ENCODE results near the gene STH.

The STH gene

GRCh38 chr17:46008591-46008990 lies 9.5 kb downstream of the STH start:
- H3K23ac ChIP-seq (ENCODE audit: low read length) = no peak overlapping the region
- H2BK5ac ChIP-seq (ENCODE audit: low read depth, low read length, poor library complexity) = no peak overlapping the region
- no peaks in the 10 kb centered on the region for H3K79me2 ChIP-seq (ENCODE audit: control insufficient read depth, insufficient read depth, low read length, poor library complexity)
- no peak overlapping the region for H4K91ac ChIP-seq (ENCODE audit: low read depth, low read length)
- no peak overlapping the region for H3K9ac ChIP-seq (ENCODE audit: low read length)
- H2BK12ac ChIP-seq (ENCODE audit: low read length) = no peak overlapping the region
- peaks cover 2% of the 10 kb centered on the region for H3K9me3 ChIP-seq (ENCODE audit: insufficient read depth, low read depth, low read length)
- H3K4me2 ChIP-seq (ENCODE audit: low read length) = no peak overlapping the region
- H3K18ac ChIP-seq (ENCODE audit: low read length) = no peak overlapping the region
- peaks cover 5 to 11% of the 10 kb centered on the region in 2 experiments for H3K4me1 ChIP-seq (ENCODE audit: control insufficient read depth in 1 of 2, insufficient read depth in 2 of 2, low read length in 2 of 2)
- no peak overlapping the region for H4K8ac ChIP-seq (ENCODE audit: low read depth, low read length)
- no peak overlapping the region for H3K4me3 ChIP-seq (ENCODE audit: low read depth, low read length)
- no peaks in the 10 kb centered on the region for H3K79me1 ChIP-seq (ENCODE audit: low read length)
- no peak overlapping the region for H2AFZ ChIP-seq (ENCODE audit: insufficient read depth, low read length, poor library complexity)
- H3K27me3 ChIP-seq (ENCODE audit: insufficient read depth, low read length) = no peaks in the 10 kb centered on the region
- H4K12ac ChIP-seq (ENCODE audit: low read depth, low read length) = no peak overlapping the region
- H2AK5ac ChIP-seq (ENCODE audit: low read length) = no peak overlapping the region
- no peak overlapping the region for H3K27ac ChIP-seq (ENCODE audit: low read depth, low read length)
- H3K14ac ChIP-seq (ENCODE audit: low read length) = no peak overlapping the region
- no peaks in the 10 kb centered on the region for H3K36me3 ChIP-seq (ENCODE audit: control insufficient read depth in 1 of 2, insufficient read depth in 2 of 2, low read length in 2 of 2)
- no peak overlapping the region for H2BK120ac ChIP-seq (ENCODE audit: insufficient read depth, low read length, poor library complexity)
- no peak overlapping the region for H3K4ac ChIP-seq (ENCODE audit: low read depth, low read length)
- no peak for DNase-seq
- no CpG with 5 or more reads among the region's 9 CpGs for WGBS (ENCODE audit: extremely low coverage, insufficient coverage, insufficient read length)

DNA sequence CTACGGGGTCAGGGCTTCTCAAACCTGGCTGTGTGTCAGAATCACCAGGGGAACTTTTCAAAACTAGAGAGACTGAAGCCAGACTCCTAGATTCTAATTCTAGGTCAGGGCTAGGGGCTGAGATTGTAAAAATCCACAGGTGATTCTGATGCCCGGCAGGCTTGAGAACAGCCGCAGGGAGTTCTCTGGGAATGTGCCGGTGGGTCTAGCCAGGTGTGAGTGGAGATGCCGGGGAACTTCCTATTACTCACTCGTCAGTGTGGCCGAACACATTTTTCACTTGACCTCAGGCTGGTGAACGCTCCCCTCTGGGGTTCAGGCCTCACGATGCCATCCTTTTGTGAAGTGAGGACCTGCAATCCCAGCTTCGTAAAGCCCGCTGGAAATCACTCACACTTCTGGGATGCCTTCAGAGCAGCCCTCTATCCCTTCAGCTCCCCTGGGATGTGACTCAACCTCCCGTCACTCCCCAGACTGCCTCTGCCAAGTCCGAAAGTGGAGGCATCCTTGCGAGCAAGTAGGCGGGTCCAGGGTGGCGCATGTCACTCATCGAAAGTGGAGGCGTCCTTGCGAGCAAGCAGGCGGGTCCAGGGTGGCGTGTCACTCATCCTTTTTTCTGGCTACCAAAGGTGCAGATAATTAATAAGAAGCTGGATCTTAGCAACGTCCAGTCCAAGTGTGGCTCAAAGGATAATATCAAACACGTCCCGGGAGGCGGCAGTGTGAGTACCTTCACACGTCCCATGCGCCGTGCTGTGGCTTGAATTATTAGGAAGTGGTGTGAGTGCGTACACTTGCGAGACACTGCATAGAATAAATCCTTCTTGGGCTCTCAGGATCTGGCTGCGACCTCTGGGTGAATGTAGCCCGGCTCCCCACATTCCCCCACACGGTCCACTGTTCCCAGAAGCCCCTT lies 10.9 kb downstream of the STH start:
- Histone ChIP-seq H3K36me3 (ENCODE audit: control insufficient read depth in 1 of 2, insufficient read depth in 2 of 2, low read length in 2 of 2) (no peaks in the 10 kb centered on the region), H3K4me3 (ENCODE audit: low read depth, low read length) (no peak overlapping the region), H4K91ac (ENCODE audit: low read depth, low read length) (no peak overlapping the region), H2BK120ac (ENCODE audit: insufficient read depth, low read length, poor library complexity) (no peak overlapping the region), H3K79me1 (ENCODE audit: low read length) (no peaks in the 10 kb centered on the region), H3K4ac (ENCODE audit: low read depth, low read length) (no peak overlapping the region), H3K9me3 (ENCODE audit: insufficient read depth, low read depth, low read length) (no peaks in the 10 kb centered on the region), H2BK5ac (ENCODE audit: low read depth, low read length, poor library complexity) (no peak overlapping the region), H3K23ac (ENCODE audit: low read length) (no peak overlapping the region), H3K4me2 (ENCODE audit: low read length) (no peak overlapping the region), H2AFZ (ENCODE audit: insufficient read depth, low read length, poor library complexity) (no peak overlapping the region), H2BK12ac (ENCODE audit: low read length) (no peak overlapping the region), H3K18ac (ENCODE audit: low read length) (no peak overlapping the region), H3K79me2 (ENCODE audit: control insufficient read depth, insufficient read depth, low read length, poor library complexity) (no peaks in the 10 kb centered on the region), H4K12ac (ENCODE audit: low read depth, low read length) (no peak overlapping the region), H4K8ac (ENCODE audit: low read depth, low read length) (no peak overlapping the region), H3K4me1 (ENCODE audit: control insufficient read depth in 1 of 2, insufficient read depth in 2 of 2, low read length in 2 of 2) (peaks cover 10 to 17% of the 10 kb centered on the region in 2 experiments), H3K14ac (ENCODE audit: low read length) (no peak overlapping the region), H3K27me3 (ENCODE audit: insufficient read depth, low read length) (no peaks in the 10 kb centered on the region), H3K9ac (ENCODE audit: low read length) (no peak overlapping the region), H2AK5ac (ENCODE audit: low read length) (no peak overlapping the region), H3K27ac (ENCODE audit: low read depth, low read length) (no peak overlapping the region)
- peak; percentile 95 to 96 for DNase-seq
- no CpG with 5 or more reads among the region's 33 CpGs for WGBS (ENCODE audit: extremely low coverage, insufficient coverage, insufficient read length)

DNA sequence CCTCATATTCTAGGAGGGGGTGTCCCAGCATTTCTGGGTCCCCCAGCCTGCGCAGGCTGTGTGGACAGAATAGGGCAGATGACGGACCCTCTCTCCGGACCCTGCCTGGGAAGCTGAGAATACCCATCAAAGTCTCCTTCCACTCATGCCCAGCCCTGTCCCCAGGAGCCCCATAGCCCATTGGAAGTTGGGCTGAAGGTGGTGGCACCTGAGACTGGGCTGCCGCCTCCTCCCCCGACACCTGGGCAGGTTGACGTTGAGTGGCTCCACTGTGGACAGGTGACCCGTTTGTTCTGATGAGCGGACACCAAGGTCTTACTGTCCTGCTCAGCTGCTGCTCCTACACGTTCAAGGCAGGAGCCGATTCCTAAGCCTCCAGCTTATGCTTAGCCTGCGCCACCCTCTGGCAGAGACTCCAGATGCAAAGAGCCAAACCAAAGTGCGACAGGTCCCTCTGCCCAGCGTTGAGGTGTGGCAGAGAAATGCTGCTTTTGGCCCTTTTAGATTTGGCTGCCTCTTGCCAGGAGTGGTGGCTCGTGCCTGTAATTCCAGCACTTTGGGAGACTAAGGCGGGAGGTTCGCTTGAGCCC lies 11.6 kb downstream of the STH start:
- DNase-seq = peak; percentile 86 to 92
- no peak overlapping the region for H2BK12ac ChIP-seq (ENCODE audit: low read length)
- H3K4me3 ChIP-seq (ENCODE audit: low read depth, low read length) = no peak overlapping the region
- H4K91ac ChIP-seq (ENCODE audit: low read depth, low read length) = no peak overlapping the region
- H2AK5ac ChIP-seq (ENCODE audit: low read length) = no peak overlapping the region
- no peaks in the 10 kb centered on the region for H3K9me3 ChIP-seq (ENCODE audit: insufficient read depth, low read depth, low read length)
- H3K4ac ChIP-seq (ENCODE audit: low read depth, low read length) = no peak overlapping the region
- WGBS (ENCODE audit: extremely low coverage, insufficient coverage, insufficient read length) = no CpG with 5 or more reads among the region's 16 CpGs
- no peak overlapping the region for H3K27ac ChIP-seq (ENCODE audit: low read depth, low read length)
- peaks cover 10 to 17% of the 10 kb centered on the region in 2 experiments for H3K4me1 ChIP-seq (ENCODE audit: control insufficient read depth in 1 of 2, insufficient read depth in 2 of 2, low read length in 2 of 2)
- H3K36me3 ChIP-seq (ENCODE audit: control insufficient read depth in 1 of 2, insufficient read depth in 2 of 2, low read length in 2 of 2) = no peaks in the 10 kb centered on the region
- no peak overlapping the region for H3K14ac ChIP-seq (ENCODE audit: low read length)
- H3K79me2 ChIP-seq (ENCODE audit: control insufficient read depth, insufficient read depth, low read length, poor library complexity) = no peaks in the 10 kb centered on the region
- H4K8ac ChIP-seq (ENCODE audit: low read depth, low read length) = no peak overlapping the region
- no peak overlapping the region for H2BK120ac ChIP-seq (ENCODE audit: insufficient read depth, low read length, poor library complexity)
- no peaks in the 10 kb centered on the region for H3K79me1 ChIP-seq (ENCODE audit: low read length)
- no peak overlapping the region for H3K9ac ChIP-seq (ENCODE audit: low read length)
- H4K12ac ChIP-seq (ENCODE audit: low read depth, low read length) = no peak overlapping the region
- H2BK5ac ChIP-seq (ENCODE audit: low read depth, low read length, poor library complexity) = no peak overlapping the region
- no peak overlapping the region for H3K23ac ChIP-seq (ENCODE audit: low read length)
- no peak overlapping the region for H2AFZ ChIP-seq (ENCODE audit: insufficient read depth, low read length, poor library complexity)
- H3K27me3 ChIP-seq (ENCODE audit: insufficient read depth, low read length) = no peaks in the 10 kb centered on the region
- no peak overlapping the region for H3K18ac ChIP-seq (ENCODE audit: low read length)
- no peak overlapping the region for H3K4me2 ChIP-seq (ENCODE audit: low read length)

- no peak overlapping the region for H3K27ac ChIP-seq (ENCODE audit: low read depth, low read length)
- H3K79me1 ChIP-seq (ENCODE audit: low read length) = no peaks in the 10 kb centered on the region
- H2AK5ac ChIP-seq (ENCODE audit: low read length) = no peak overlapping the region
- no peaks in the 10 kb centered on the region for H3K9me3 ChIP-seq (ENCODE audit: insufficient read depth, low read depth, low read length)
- H3K27me3 ChIP-seq (ENCODE audit: insufficient read depth, low read length) = no peaks in the 10 kb centered on the region
- DNase-seq = peak; percentile 99 to 100
- WGBS (ENCODE audit: extremely low coverage, insufficient coverage, insufficient read length) = no CpG with 5 or more reads among the region's 28 CpGs
- peaks cover 10 to 17% of the 10 kb centered on the region in 2 experiments for H3K4me1 ChIP-seq (ENCODE audit: control insufficient read depth in 1 of 2, insufficient read depth in 2 of 2, low read length in 2 of 2)
- no peak overlapping the region for H3K4me3 ChIP-seq (ENCODE audit: low read depth, low read length)
- no peak overlapping the region for H4K12ac ChIP-seq (ENCODE audit: low read depth, low read length)
- no peaks in the 10 kb centered on the region for H3K36me3 ChIP-seq (ENCODE audit: control insufficient read depth in 1 of 2, insufficient read depth in 2 of 2, low read length in 2 of 2)
- no peak overlapping the region for H4K91ac ChIP-seq (ENCODE audit: low read depth, low read length)
- H3K4ac ChIP-seq (ENCODE audit: low read depth, low read length) = no peak overlapping the region
- no peak overlapping the region for H3K14ac ChIP-seq (ENCODE audit: low read length)
- no peaks in the 10 kb centered on the region for H3K79me2 ChIP-seq (ENCODE audit: control insufficient read depth, insufficient read depth, low read length, poor library complexity)
- H3K23ac ChIP-seq (ENCODE audit: low read length) = no peak overlapping the region
- no peak overlapping the region for H2BK12ac ChIP-seq (ENCODE audit: low read length)
- H2BK5ac ChIP-seq (ENCODE audit: low read depth, low read length, poor library complexity) = no peak overlapping the region
- H4K8ac ChIP-seq (ENCODE audit: low read depth, low read length) = no peak overlapping the region
- no peak overlapping the region for H3K18ac ChIP-seq (ENCODE audit: low read length)
- H2AFZ ChIP-seq (ENCODE audit: insufficient read depth, low read length, poor library complexity) = no peak overlapping the region
- no peak overlapping the region for H3K9ac ChIP-seq (ENCODE audit: low read length)
- no peak overlapping the region for H3K4me2 ChIP-seq (ENCODE audit: low read length)
- H2BK120ac ChIP-seq (ENCODE audit: insufficient read depth, low read length, poor library complexity) = no peak overlapping the region
These were observed 12.9 kb downstream of the STH start for GRCh38 chr17:46011711-46012505.
